Activated effector memory CD4-positive, alpha-beta T cell treated with Interleukin-2 at 50 U/mL for 16 hours (primary cell): Measurements from ENCODE around the gene FPGS.

ENCODE experiments used
- DNase-seq: peaks from one replicate; pipeline ENCODE4 v3.0.0-alpha.2; 2020

The FPGS gene

DNA sequence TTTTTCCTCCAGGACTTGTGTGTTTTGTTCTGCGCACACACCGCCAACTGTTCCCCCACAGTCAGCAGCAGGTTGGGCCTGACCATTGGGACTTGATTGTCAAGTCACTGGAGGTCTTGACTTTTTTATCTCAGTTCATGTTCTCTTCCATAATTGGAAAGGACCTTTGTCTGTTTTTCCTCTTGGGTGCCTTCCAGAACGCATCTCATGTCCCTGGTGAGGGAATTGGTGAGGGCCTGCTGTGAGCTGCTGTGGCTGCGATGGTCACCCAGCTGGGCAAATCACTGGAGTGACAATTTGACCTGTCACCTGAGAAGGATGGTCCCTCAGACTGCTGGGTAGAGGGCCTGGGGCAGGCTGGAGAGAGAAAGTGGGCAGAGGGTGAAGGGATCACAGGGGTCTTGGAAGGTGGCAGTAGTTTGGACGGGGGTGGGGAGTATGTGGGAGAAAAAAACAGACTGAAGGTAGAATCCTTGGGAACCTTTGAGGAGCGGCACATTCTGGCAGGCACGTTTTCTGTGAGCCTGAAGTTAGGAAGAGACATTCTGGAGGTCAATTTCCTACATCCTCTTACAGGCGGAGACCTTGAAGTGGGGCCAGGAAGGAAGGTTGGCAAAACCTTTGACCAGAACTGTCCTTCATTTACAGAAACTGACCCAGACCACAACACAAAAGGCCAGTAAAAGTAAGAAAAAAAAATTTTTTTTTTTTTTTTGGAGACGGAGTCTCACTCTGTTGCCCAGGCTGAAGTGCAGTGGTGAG lies 12.4 kb upstream of the FPGS start:
- DNase-seq: no peak

DNA sequence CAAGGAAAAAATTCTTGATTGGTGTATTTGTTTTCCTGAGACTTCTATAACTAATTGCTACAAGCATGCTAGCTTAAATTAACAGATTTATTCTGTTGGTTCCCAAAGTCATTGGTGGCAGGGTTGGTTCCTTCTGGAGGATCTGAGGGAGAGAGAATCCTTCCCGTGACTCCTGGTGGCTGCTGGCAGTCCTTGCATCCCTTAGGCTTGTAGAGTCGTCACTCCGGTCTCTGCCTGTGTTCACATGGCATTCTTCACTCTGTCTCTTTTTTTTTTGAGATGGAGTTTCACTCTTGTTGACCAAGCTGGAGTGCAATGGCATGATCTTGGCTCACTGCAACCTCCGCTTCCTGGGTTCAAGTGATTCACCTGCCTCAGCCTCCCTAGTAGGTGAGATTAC lies 11.6 kb upstream of the FPGS start:
- no peak for DNase-seq

DNA sequence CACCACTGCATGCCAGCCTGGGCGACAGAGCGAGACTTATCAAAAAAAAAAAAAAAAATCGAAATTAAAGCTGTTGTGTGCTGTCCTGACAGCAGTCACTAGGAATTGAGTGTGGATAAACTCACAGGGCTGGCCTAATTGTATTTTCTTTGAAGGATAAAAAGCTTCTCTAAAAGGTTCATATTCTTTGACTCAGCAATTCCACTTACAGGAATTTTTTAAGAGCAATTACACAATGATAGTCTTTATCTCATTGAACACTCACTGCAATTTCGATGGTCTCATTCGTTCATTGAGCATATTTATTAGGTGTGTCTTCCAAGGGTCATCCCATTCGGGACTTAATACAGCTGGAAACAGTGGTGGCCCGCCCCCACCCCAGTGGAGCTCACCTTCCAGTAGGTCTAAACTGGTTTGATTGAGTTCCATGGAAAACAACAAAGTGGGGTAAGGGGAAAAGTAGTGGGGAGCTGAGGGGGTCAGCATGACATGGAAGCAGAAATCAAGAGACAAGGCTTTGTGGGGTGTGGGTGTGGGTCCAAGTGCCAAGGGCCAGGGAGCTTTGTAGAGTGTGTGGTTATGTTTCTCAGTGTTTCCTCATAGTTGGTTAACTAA lies 10.2 kb upstream of the FPGS start:
- no peak for DNase-seq

DNA sequence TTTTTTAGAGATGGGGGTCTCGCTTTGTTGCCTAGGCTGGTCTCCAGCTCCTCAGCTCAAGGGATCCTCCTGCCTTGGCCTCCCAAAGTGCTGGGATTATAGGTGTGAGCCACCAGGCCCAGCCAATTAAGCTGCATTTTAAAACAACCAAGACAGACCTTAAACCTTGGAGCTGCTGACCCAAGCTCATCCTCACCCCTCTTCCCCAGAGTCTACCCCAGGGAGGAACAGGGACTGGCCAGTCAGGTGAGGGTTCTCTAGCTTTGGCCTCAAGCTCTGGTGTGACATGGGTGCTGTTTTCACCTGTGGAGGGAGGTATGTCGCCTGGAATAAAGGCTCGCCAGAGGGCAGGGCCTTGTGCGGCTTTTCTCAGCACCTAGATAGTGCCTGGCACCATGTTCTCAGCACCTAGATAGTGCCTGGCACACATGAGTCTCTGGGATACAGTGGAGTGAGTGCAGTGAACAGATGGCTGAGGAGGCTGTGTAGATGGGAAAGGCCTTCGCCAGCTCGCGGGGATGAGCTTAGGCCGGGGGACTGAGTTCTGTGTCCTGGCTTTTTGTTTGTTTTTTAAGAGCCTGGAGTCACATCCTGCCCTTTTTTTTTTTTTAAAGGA lies 9.5 kb upstream of the FPGS start:
- no peak for DNase-seq

DNA sequence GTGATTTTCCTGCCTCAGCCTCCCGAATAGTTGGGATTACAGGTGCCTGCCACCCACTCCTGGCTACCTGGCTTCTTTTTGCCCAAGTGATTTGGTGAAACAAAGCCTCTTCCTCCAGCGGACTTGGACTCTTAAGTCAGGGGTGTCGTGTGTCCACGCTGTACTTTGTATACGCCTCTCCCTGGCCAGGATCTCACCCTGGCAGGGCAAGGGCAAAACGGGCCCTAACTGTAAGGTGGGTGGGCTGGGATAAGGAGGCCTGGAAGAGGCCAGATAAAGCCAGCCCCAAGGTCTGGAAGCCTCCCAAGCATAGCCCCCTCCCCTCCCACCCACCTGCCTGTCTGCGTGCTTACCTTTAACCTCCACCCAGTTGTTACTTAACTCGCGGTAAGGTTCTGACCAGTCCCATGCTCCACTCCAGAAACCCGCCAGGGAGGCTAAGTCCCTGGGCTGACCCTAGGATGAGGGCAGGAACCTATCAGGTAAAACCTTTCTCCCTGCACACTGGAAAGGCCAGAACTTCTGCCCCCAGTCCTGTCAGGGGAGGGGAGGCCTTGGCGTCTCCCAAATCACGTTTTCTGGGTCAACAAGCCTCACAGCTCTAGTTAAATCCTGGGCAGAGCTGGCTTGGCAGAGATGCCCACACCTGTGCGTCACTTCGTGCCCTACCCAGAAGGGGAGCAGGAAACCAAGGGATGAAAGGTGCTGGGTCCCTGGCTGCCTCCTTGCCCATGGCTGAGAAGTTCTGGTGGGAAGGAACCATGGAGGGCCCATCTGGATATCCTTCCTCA lies 8.5 kb upstream of the FPGS start:
- no peak for DNase-seq

DNA sequence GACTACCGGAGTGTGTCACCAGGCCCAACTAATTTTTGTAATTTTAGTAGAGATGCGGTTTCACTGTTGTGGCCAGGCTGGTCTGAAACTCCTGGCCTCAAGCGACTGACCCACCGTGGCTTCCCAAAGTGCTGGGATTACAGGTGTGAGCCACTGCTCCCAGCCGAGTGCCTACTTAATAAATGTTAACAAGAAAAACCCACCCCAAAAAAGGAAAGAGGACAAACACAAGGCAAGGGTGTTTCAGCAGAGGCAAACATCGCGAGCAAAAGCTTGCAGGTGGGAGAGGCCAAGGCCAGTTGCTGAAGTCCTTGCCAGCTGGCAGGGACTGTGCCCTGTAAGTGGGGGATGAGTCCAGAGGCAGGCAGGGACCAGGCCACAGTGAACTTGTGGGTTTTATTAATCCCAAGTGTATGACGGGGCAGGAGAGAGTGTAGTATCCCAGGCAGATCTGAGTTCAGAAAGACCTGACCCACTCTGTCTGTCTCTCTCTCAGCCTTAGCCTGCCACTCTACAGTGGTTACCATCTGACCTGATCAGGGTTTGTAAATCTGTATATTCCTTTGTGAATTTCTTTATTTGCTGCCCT lies 6.4 kb upstream of the FPGS start:
- DNase-seq: no peak

DNA sequence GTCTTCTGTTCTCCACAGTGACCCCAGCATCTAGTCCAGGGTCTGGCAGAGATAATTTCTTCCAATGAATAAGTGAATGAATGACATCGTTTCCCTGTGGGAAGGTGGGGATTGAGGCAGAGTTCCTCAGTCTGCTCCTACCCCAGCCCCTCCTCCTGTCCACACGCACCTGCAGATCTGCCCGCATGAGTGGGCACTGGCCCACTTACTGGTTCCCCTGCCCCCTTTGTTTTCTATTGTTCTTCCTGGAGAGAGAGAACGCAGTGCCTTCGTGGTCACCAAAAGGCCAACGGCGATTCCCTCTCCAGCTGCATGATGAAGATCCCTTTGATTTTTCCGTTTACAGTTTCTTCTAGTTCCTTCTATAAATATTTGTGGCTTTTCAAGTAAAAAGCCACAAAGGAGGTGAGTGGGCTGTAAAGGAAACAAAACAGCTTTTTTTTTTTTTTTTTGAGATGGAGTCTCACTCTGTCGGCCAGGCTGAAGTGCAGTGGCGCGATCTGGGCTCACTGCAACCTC lies 5.8 kb upstream of the FPGS start:
- no peak for DNase-seq

DNA sequence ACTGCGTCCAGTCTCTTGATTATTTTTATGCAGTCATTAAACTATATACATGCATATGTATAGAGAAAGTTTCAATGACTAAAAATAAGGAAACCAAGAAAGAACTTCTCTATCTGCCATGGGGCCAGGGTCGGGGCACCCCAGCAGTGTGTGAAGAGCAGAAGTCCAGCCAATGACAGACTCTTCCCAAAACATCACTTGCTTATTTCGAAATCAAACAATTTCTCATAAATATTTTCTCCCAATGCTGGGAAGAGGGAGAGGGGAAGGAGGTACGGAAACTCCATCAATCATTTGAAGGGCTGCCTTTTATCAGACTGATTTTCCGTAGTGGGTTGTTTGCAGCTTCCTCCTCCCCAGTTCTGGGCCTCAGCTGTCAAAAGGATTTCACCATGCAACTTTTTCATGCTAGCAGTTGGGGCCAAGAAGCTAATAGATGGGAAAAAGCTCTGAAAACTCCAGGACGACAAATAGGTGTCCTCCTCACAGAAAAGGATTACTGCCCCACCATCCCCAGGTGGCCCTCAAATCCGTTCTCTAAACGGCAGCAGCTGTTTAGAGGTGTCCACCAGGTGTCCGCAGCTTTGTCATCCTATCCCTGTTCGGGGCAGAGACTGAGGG lies 617 bp upstream of the FPGS start:
- DNase-seq: no peak

DNA sequence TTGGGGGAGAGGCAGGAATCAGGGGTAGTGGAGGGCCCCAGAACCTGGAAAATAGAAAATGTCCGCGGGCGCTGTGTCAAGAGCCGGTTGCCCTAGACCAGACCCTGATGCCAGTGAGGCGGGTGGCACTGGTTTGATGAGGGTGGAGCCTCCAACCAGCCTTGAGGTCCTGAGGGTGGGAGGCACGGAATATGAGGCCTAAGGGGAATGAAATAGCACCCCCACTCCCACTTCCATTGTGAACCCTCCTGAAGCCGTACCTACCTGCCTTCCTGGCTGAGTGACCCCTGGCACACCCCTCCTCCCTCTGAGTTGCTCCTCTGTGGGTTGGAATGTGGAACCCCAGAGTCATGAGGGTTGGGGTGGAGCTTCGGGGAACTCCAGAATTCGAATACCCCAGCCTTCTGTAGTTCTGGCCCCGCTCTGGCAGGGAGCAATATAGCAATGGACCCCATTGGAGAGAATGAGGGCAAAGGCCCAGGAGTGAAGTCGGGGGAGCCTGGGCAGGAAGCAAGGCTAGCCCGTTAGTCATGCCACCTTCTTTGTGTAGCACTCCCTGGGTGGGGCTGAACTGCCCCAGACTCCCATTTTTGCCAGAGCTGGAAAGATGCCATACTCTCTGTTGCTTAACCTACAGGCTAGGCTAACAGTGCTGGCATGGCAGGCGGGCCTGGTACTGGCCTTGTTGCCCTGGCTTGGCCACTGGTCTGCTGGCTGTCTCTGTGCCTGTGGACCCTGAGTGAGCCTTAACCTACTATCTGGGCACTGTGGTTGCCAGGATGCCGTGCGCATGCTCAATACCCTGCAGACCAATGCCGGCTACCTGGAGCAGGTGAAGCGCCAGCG lies 1.0 kb downstream of the FPGS start:
- DNase-seq: no peak

DNA sequence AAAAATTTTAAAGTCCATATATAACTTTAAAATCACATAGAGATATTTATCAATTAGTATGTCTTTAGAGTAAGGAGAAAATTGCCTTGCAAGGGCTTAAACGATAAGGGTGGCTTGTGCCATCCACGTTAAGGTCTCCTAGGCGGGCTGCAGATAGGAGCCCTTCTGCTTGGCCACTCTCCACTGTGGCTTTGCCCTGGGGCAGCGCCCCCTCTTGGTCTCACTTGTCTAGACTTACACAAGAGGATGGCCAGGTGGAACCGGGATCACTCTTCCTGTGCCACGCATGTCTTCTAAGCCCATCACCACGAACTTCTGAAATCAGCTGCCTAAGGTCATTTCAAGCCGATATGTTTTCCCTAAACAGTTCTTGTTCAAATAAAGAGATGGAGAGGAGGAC lies 2.9 kb downstream of the FPGS start:
- peak; percentile 9 for DNase-seq

DNA sequence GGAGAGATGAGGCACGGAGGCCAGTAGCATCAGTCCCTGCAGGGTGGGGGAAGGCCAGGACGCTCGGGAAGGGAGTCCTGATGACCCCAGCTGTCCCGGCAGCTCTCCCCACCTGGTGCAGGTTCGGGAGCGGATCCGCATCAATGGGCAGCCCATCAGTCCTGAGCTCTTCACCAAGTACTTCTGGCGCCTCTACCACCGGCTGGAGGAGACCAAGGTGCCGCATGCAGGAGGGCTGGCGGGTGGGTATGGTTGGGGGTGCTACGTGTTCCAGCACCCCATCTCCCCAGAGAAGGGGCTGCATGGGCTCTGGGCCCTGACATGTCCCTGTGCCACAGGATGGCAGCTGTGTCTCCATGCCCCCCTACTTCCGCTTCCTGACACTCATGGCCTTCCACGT lies 4.2 kb downstream of the FPGS start:
- DNase-seq: no peak

DNA sequence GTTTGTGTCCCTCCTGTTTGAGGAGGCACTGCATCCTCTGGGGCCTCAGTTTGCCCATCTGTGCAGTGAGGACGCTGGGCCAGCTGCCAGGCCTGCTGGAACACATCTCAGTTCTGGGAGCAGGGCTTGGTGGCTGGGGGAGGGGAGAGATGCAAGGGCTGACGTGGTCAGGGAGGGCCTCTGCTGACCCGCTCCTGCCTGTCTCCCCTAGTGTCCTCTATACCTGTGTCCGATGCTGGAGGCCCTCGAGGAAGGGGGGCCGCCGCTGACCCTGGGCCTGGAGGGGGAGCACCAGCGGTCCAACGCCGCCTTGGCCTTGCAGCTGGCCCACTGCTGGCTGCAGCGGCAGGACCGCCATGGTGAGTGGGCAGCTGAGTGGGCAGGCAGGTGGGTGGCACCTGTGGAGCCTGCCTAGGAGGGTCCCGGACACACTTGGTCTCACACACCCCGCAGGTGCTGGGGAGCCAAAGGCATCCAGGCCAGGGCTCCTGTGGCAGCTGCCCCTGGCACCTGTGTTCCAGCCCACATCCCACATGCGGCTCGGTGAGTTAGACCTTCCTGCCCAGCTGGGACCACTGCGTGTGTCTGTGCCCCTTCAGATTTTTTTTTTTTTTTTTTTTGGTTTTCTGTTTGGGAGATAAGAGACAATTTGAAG lies 5.8 kb downstream of the FPGS start:
- no peak for DNase-seq

DNA sequence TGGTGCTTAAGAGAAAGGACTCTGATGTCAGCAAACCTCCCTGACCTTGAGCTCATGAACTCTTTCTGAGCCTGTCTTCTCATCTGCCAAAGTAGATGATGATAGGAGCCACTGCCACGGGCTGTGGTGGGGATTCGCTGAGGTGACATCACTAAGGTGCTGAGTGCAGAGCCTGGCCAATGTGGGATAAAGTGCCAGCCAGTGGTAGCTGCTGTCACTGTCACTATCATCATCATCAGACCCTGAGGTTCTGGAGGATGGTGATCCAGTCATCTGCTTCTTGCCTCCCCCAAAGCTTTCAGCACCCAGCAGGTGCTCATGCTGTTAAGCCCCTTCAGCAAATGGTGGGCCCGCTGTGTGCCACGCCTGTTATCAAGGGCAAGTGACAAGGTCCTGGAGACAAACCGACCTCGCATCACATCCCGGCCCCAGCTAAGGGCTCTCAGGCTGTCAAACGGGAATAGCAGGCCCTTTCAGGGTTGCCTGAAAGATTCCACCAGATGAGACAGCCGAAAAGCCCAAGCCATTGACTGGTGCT lies 6.4 kb downstream of the FPGS start:
- DNase-seq: no peak

DNA sequence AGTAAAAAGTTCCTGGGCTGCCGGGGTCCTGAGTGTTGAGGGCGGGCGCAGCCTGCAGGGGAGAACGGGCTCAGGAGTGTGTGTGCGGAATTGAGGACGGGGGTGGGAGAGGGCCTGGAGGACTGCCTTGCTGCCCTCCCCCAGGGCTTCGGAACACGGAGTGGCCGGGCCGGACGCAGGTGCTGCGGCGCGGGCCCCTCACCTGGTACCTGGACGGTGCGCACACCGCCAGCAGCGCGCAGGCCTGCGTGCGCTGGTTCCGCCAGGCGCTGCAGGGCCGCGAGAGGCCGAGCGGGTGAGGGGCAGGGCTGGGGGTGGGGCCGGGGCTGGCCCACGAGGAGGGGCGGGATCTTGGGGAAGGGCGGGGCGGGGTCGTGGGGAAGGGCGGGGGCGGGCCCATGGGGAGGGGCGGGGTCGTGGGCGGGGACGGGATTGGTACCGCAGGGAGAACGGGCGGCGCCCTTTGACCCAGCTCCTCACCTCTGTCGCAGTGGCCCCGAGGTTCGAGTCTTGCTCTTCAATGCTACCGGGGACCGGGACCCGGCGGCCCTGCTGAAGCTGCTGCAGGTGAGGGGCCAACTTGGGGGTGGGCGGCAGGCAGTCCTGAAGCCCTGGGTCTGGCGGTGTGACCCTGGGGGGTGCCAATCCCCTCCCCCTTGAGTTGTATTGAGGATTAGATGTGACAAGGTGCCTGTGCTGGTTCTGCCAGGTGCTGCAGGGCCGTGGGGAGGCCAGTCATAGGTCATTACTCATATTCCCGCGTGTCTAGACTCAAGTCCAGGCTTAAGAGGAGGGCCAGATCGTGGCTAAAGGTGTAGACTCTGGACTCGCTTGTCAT lies 7.1 kb downstream of the FPGS start:
- DNase-seq: no peak

DNA sequence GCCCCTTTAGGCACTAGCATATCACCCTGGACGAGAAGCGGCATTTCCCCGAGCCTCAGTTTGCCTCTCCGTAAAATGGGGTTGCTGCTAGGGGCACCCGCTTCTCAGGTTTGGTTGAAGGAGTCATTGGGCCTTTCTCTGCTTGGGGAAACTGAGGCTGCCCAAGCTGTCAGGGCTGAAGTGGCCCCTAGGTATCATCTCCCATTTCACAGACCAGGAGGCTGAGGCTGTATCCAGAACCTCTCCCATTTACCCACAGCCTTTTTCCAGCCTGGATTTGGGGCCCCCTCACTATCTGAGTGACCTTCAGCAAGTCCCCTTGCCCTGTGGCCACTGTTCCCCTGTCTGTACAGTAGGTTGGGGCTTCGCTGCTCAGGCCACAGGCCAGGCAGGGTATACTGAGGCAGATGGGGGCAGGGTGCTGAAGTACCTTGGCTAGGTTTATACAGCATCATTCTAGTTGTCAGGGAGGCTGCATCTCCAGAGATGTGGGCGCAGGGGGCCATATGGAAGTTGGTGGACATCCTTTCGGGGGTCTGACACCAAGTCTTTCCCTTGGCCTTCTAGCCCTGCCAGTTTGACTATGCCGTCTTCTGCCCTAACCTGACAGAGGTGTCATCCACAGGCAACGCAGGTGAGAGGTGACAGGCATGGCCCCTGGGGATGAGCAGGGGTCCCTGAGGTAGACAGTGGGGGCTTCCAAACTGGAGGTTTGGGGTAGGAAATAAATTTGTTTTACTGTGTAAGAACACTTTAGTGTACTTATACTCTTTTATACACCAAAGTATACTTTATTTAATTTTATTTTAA lies 7.9 kb downstream of the FPGS start:
- no peak for DNase-seq

DNA sequence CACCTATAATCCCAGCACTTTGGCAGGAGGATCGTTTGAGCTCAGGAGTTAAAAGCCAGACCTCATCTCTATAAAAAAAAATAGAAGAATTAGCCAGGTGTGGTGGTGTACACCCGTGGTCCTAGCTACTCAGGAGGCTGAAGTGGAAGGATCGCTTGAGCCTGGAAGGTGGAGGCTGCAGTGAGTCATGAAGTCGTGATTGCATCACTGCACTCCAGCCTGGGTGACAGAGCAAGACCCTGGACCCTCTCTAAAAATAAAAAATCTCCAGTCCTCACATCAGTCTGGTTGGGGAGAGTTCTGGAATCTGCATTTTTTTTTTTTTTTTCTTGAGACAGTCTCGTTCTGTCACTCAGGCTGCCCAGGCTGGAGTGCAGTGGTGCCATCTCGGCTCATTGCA lies 9.3 kb downstream of the FPGS start:
- no peak for DNase-seq

DNA sequence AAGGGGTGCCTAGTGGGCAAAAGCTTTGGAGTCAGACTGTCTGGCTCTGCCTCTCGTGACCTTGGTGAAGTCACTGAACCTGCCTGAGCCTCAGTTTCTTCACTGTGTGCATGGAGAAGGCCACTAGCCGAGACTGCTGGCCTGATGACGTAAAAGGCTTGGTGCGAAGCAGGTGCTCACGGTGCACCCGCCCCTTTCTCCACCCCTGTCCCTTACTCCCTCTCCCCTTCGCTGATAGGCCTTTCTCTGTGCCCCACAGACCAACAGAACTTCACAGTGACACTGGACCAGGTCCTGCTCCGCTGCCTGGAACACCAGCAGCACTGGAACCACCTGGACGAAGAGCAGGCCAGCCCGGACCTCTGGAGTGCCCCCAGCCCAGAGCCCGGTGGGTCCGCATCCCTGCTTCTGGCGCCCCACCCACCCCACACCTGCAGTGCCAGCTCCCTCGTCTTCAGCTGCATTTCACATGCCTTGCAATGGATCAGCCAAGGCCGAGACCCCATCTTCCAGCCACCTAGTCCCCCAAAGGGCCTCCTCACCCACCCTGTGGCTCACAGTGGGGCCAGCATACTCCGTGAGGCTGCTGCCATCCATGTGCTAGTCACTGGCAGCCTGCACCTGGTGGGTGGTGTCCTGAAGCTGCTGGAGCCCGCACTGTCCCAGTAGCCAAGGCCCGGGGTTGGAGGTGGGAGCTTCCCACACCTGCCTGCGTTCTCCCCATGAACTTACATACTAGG lies 10.4 kb downstream of the FPGS start:
- no peak for DNase-seq

DNA sequence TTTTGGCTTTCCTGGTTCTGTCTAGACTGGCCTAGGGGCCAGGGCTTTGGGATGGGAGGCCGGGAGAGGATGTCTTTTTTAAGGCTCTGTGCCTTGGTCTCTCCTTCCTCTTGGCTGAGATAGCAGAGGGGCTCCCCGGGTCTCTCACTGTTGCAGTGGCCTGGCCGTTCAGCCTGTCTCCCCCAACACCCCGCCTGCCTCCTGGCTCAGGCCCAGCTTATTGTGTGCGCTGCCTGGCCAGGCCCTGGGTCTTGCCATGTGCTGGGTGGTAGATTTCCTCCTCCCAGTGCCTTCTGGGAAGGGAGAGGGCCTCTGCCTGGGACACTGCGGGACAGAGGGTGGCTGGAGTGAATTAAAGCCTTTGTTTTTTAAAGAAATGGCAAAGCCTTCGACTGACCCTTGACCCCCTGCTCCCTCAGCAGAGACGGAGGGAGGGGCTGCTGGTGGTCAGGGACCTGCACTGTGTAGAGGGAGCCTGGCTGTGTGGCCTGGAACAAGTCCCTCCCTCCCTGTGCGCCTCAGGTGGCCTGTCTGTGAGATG lies 11.1 kb downstream of the FPGS start:
- no peak for DNase-seq
